NB4 (cell line): ENCODE measurements around the gene LARP4B.
A peak's percentile ranks its signal among the peaks of the same experiment; 100 is the strongest.

Experiments
- DNase-seq: peaks from one replicate; pipeline ENCODE4 v3.0.0; 2010; ENCODE audit warnings: low read depth
- H3K4me3 ChIP-seq: one replicate; pipeline ENCODE4 v1.5.1; 2011; ENCODE audit warnings: mild to moderate bottlenecking, low read depth, low read length, moderate library complexity
- MYC ChIP-seq: IDR thresholded peaks from 2 replicates; pipeline ENCODE4 v1.6.1; 2011; ENCODE audit warnings: low read depth, low read length
- POLR2A ChIP-seq: IDR thresholded peaks from 2 replicates; pipeline ENCODE4 v1.6.1; 2011; ENCODE audit warnings: mild to moderate bottlenecking; ENCODE audit not compliant: insufficient read length; ENCODE audit errors: extremely low read depth
- TF ChIP-seq, protein P1 (sequence below): IDR thresholded peaks from 2 replicates; pipeline ENCODE4 v1.6.1; 2011; ENCODE audit warnings: low read depth, low read length
- TF ChIP-seq, protein P2 (sequence below): IDR thresholded peaks from one replicate; pipeline ENCODE4 v1.5.1; 2012; ENCODE audit warnings: low read depth, low read length

The LARP4B gene

DNA sequence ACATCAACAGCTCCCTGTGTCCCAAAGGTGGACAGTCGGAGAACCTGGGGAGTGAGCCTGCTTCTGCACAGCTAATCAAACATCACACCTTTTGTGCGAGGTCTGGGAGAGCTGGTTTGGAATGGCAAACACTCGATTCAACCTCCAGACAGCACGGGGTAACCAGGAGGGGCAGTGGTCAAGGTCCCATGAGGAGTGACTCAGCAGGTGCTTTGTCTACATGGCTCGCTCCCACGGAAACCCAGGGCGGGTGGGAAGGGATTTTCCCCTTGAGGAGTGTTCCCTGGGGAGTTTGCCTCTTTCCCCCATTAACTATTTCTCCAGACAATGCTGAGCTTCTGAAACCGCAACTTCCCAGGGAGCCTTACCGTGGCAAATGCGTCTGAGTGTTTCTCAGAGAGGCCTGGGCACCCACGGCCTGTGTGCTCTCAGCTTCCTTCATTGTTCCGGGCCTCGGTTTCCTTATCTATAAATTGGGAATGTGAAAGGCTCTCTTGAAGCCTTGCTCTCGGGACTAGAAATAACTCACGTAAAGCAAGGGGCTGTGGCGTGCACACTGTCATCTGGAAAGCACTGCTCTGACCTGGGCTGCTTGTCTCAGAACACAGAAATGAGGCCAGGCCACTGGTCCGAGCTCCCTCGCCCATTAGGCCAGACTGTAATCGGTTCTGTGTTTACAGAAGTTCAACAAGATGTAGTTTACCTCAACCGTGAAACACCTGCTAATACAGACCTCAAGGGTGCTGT is 42.7 kb upstream of the LARP4B start:
- DNase-seq: peak; percentile 48
- TF ChIP-seq, protein P1, sequence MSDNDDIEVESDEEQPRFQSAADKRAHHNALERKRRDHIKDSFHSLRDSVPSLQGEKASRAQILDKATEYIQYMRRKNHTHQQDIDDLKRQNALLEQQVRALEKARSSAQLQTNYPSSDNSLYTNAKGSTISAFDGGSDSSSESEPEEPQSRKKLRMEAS: no peak
- TF ChIP-seq MYC: no peak
- TF ChIP-seq, protein P2, sequence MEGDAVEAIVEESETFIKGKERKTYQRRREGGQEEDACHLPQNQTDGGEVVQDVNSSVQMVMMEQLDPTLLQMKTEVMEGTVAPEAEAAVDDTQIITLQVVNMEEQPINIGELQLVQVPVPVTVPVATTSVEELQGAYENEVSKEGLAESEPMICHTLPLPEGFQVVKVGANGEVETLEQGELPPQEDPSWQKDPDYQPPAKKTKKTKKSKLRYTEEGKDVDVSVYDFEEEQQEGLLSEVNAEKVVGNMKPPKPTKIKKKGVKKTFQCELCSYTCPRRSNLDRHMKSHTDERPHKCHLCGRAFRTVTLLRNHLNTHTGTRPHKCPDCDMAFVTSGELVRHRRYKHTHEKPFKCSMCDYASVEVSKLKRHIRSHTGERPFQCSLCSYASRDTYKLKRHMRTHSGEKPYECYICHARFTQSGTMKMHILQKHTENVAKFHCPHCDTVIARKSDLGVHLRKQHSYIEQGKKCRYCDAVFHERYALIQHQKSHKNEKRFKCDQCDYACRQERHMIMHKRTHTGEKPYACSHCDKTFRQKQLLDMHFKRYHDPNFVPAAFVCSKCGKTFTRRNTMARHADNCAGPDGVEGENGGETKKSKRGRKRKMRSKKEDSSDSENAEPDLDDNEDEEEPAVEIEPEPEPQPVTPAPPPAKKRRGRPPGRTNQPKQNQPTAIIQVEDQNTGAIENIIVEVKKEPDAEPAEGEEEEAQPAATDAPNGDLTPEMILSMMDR: no peak
- H3K4me3 ChIP-seq: no peak overlapping the region

DNA sequence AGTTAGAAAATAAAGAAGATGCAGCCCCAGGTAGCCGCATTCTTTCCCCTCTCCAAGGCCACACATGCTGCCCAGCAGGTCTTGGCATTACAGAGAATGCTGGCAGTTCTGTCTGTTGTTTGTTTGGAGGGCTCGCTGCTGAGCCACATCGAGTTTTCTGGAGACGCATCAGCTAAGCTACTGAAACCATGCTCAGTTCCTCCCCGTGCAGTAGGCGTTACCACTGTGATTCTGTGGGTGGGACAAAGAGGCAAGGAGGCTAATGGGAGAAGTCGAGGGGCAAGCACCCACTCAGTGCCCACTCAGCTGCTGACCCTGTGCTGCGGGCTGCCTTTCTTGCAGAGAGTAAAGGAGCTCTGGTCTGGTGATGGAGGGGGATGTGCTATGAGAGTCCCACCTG is 41.3 kb upstream of the LARP4B start:
- DNase-seq: no peak
- H3K4me3 ChIP-seq: no peak overlapping the region
- TF ChIP-seq, protein P1: no peak
- no peak for TF ChIP-seq MYC
- TF ChIP-seq, protein P2: no peak

DNA sequence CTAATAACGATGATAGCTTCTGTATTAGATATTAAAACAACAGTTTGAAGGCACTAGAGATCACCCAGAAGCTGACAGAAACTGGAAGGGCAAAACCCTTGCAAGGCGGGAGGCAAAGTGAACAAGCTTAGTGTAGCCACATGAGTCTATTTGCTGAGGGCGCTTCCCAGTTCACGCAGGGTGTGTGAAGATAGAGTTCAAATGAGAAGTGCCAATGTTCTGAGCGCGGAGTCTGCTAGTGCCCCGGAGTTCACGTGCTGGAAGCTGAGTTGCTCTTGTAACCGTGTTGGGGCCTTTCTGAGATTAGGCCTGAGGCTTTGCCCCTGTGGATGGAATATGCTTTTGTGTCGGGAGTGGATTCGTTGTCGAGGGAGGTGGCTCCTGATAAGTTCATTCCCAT is 40.1 kb upstream of the LARP4B start:
- no peak for DNase-seq
- no peak overlapping the region for H3K4me3 ChIP-seq
- TF ChIP-seq POLR2A: no peak
- TF ChIP-seq MYC: no peak
- TF ChIP-seq, protein P2: no peak
- TF ChIP-seq, protein P1: no peak

DNA sequence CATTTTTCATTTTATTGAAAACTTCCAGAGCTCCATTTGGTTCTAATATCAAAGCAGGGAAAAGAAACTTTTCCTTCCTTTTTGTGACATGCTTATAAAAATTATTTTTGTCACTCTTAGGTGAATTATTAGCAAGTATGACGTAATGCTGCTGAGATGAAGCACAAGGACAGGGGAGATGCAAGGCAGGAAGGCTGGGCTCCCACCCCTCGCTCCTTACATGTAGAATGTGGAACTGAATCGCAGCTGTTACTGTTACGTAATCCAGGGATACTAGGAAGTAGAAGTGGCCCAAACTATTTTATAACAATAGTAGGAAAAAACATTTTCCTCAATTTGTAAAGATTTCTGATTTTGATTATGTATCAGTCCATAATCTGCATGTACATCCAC is 39.6 kb upstream of the LARP4B start:
- peak; percentile 75 for DNase-seq
- TF ChIP-seq MYC (no peak), POLR2A (no peak)
- TF ChIP-seq, protein P2: no peak
- TF ChIP-seq, protein P1: no peak
- H3K4me3 ChIP-seq: no peak overlapping the region

DNA sequence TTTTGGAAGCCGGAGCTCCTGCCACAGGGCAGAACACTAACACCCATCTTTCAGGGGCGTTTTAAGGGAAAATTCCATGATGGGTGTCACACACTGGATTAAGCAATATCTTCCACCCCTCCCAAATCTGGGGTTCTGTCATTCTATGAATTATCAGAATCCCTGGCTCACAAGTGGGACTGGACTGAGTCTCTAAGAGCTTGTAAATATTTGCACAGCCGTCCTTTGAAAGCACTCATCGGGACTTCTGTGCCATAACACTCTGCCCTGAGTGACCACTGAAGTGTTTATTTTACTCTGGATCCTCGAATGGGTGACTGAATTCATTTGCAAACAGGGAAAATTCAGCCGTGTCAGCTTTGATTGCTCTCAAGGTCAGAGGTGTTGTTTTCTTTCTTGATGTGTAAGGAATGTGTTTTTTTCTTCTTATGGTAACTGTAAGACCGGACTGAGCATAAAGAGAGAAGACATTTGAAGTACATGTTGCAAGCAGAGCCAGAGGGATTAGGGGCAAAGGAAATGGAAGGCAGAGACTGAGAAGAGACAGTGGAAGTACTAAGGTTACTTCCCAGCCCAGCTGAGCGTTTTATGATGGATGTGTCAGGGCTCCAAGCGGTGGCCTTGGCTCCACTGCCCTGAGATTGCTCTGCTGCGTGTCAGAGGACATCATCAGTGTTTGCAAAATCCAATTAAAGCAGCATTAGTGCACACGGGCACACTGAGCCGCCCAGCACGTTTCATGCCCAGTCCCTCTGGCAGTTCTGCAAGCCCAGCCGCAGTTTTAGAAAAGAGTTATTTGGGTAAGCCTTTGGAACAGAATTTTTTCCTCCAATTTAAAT is 39.0 kb upstream of the LARP4B start:
- TF ChIP-seq, protein P1: no peak
- TF ChIP-seq, protein P2: no peak
- TF ChIP-seq MYC (no peak), POLR2A (no peak)
- no peak overlapping the region for H3K4me3 ChIP-seq
- peak; percentile 22 for DNase-seq
